ENCODE results near the gene EPHA10. TPM values are rescaled to one million over a fixed set of nuclear protein-coding genes. Genes with fewer than 3 reads are reported as not detected.

Gene EPHA10
- total RNA-seq, 1 experiment from 2014 or later, result 1.3 TPM

GRCh38 chr1:37808369-37809319, 43.7 kb upstream of the EPHA10 start:
- peaks cover 11% of the 10 kb centered on the region; the same call in 1 of the 2 replicates for H3K4me1 Mint-ChIP-seq
- H3K36me3 Mint-ChIP-seq, result peaks cover 26% of the 10 kb centered on the region
- peak overlapping the region; percentile 88 for H3K4me3 Mint-ChIP-seq
- peak; percentile 49 for ATAC-seq
- CTCF ChIA-PET, result interaction anchor here (0.7 to 2.9 kb wide), 11 partner anchors 9 to 221 kb away, joined by 3 to 34 read pairs (median 4); partner anchors contain the start of genes EPHA10 and MTF1
- H3K9me3 Mint-ChIP-seq, result no peaks in the 10 kb centered on the region
- H3K27ac Mint-ChIP-seq, result peak overlapping the region; percentile 69
- POLR2A ChIA-PET, result interaction anchor here (0.7 to 2.4 kb wide), 6 partner anchors 14 to 634 kb away, joined by 3 to 16 read pairs (median 8); partner anchors contain the start of genes CDCA8, MANEAL and MTF1
- peak; percentile 48 for DNase-seq (ENCODE audit: low spot score)
- TF ChIP-seq MYBL2 (CRISPR knock-in tag; IDR thresholded peaks at IDR 0.05), result 0 out of 2 replicates have a peak, but pooled peaks have one; percentile 37
- TF ChIP-seq ZNF121 (CRISPR knock-in tag; IDR thresholded peaks at IDR 0.05), result no peak
- TF ChIP-seq, protein P1, sequence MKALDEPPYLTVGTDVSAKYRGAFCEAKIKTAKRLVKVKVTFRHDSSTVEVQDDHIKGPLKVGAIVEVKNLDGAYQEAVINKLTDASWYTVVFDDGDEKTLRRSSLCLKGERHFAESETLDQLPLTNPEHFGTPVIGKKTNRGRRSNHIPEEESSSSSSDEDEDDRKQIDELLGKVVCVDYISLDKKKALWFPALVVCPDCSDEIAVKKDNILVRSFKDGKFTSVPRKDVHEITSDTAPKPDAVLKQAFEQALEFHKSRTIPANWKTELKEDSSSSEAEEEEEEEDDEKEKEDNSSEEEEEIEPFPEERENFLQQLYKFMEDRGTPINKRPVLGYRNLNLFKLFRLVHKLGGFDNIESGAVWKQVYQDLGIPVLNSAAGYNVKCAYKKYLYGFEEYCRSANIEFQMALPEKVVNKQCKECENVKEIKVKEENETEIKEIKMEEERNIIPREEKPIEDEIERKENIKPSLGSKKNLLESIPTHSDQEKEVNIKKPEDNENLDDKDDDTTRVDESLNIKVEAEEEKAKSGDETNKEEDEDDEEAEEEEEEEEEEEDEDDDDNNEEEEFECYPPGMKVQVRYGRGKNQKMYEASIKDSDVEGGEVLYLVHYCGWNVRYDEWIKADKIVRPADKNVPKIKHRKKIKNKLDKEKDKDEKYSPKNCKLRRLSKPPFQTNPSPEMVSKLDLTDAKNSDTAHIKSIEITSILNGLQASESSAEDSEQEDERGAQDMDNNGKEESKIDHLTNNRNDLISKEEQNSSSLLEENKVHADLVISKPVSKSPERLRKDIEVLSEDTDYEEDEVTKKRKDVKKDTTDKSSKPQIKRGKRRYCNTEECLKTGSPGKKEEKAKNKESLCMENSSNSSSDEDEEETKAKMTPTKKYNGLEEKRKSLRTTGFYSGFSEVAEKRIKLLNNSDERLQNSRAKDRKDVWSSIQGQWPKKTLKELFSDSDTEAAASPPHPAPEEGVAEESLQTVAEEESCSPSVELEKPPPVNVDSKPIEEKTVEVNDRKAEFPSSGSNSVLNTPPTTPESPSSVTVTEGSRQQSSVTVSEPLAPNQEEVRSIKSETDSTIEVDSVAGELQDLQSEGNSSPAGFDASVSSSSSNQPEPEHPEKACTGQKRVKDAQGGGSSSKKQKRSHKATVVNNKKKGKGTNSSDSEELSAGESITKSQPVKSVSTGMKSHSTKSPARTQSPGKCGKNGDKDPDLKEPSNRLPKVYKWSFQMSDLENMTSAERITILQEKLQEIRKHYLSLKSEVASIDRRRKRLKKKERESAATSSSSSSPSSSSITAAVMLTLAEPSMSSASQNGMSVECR (CRISPR knock-in tag; IDR thresholded peaks at IDR 0.05; ENCODE audit: borderline replicate concordance), result peak; percentile 52; the same call in 1 of the 2 replicates
- TF ChIP-seq ZBTB43 (CRISPR knock-in tag; IDR thresholded peaks at IDR 0.05), result 0 out of 2 replicates have a peak, but pooled peaks have one; percentile 23
- TF ChIP-seq FOXP1 (CRISPR knock-in tag; IDR thresholded peaks at IDR 0.05; ENCODE audit: borderline replicate concordance), result 0 out of 2 replicates have a peak, but pooled peaks have one; percentile 47
- TF ChIP-seq, protein P2, sequence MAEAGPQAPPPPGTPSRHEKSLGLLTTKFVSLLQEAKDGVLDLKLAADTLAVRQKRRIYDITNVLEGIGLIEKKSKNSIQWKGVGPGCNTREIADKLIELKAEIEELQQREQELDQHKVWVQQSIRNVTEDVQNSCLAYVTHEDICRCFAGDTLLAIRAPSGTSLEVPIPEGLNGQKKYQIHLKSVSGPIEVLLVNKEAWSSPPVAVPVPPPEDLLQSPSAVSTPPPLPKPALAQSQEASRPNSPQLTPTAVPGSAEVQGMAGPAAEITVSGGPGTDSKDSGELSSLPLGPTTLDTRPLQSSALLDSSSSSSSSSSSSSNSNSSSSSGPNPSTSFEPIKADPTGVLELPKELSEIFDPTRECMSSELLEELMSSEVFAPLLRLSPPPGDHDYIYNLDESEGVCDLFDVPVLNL (CRISPR knock-in tag; IDR thresholded peaks at IDR 0.05; ENCODE audit: borderline replicate concordance, low read depth), result peak; percentile 29; the same call in 1 of the 2 replicates
- TF ChIP-seq ZNF396 (CRISPR knock-in tag; IDR thresholded peaks at IDR 0.05; ENCODE audit: borderline replicate concordance), result no peak
- TF ChIP-seq ETV6 (CRISPR knock-in tag; IDR thresholded peaks at IDR 0.05), result peak; percentile 10; the same call in 1 of the 2 replicates
- 0 out of 2 replicates have a peak, but pooled peaks have one; percentile 49 for TF ChIP-seq HMGXB4 (CRISPR knock-in tag; IDR thresholded peaks at IDR 0.05)
- TF ChIP-seq FOXK1 (CRISPR knock-in tag; IDR thresholded peaks at IDR 0.05), result peak; percentile 10; the same call in 1 of the 2 replicates
- TF ChIP-seq ATF6 (CRISPR knock-in tag; IDR thresholded peaks at IDR 0.05), result no peak
- 0 out of 2 replicates have a peak, but pooled peaks have one; percentile 38 for TF ChIP-seq ELF4 (CRISPR knock-in tag; IDR thresholded peaks at IDR 0.05; ENCODE audit: low read depth)
- TF ChIP-seq, protein P3, sequence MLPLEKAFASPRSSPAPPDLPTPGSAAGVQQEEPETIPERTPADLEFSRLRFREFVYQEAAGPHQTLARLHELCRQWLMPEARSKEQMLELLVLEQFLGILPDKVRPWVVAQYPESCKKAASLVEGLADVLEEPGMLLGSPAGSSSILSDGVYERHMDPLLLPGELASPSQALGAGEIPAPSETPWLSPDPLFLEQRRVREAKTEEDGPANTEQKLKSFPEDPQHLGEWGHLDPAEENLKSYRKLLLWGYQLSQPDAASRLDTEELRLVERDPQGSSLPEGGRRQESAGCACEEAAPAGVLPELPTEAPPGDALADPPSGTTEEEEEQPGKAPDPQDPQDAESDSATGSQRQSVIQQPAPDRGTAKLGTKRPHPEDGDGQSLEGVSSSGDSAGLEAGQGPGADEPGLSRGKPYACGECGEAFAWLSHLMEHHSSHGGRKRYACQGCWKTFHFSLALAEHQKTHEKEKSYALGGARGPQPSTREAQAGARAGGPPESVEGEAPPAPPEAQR (CRISPR knock-in tag; IDR thresholded peaks at IDR 0.05), result no peak
- no peaks in the 10 kb centered on the region for H3K27me3 Mint-ChIP-seq (ENCODE audit: low read depth)

Measured in WTC11 (cell line).